Endometrial microvascular endothelial cells (primary cell): ENCODE data around the gene ATG14. TPM values are rescaled to one million over a fixed set of nuclear protein-coding genes. Genes with fewer than 3 reads are reported as not detected.
"Not testable (repeated sequence)": the region's sequence is repeated elsewhere in the genome, so short reads cannot be mapped to it uniquely, and the experiment has no call there.

Experiments used
- in situ Hi-C: cut with HindIII; loops from 2 replicates; pipeline ENCODE4 v1.10.0; 2017; ENCODE audit warnings: low sequenced_read_pairs, low pct_unique_long_range_greater_than_20kb; ENCODE audit errors: inconsistent ontology term
- total RNA-seq: library from RNA; depleted of rRNA; stranded (reverse); fragments of >200 nt; gene quantifications from one replicate; pipeline ENCODE4 v1.2.3, GENCODE V29; 2015; ENCODE audit errors: inconsistent ontology term

ATG14 gene, protein sequence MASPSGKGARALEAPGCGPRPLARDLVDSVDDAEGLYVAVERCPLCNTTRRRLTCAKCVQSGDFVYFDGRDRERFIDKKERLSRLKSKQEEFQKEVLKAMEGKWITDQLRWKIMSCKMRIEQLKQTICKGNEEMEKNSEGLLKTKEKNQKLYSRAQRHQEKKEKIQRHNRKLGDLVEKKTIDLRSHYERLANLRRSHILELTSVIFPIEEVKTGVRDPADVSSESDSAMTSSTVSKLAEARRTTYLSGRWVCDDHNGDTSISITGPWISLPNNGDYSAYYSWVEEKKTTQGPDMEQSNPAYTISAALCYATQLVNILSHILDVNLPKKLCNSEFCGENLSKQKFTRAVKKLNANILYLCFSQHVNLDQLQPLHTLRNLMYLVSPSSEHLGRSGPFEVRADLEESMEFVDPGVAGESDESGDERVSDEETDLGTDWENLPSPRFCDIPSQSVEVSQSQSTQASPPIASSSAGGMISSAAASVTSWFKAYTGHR
- total RNA-seq, result 7.4 TPM

GRCh38 chr14:55411426-55412389, at the start of gene ATG14:
TSS of gene ATG14 (minus strand) at chr14:55411830. CDS start at chr14:55411822, 8 bp downstream.
- in situ Hi-C loops, result no loop called here

GRCh38 chr14:55458800-55459515, 47.3 kb upstream of the ATG14 start:
- in situ Hi-C loops, result no loop called here

GRCh38 chr14:55457496-55457895, 45.9 kb upstream of the ATG14 start:
- in situ Hi-C loops, result no loop called here

- in situ Hi-C loops, result not testable (repeated sequence)
Measured at GRCh38 chr14:55456411-55456810, 44.8 kb upstream of the ATG14 start.

- in situ Hi-C loops, result no loop called here
Measured at GRCh38 chr14:55454264-55455002, 42.8 kb upstream of the ATG14 start.

DNA sequence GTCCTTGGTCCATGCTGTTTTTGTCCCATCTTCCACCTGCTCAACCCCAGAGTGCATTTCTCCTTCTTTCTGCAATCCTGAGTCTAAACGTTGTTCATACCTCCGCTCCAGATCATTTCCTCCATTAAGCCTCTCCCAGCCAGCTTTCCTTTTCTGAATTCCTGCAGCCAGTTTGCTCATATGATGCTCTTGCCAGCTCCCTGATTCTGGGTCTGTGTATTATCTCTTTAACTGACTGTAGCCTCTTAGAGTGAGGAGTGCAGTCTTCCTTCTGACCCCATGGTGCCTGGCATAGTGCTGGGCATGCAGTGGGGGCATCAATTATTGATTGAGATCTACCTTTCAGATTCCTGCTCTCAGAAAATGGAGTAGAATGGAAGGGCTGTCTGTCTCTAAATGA, 40.3 kb upstream of the ATG14 start:
- in situ Hi-C loops, result no loop called here

- in situ Hi-C loops, result no loop called here
Measured at GRCh38 chr14:55451398-55451797, 39.8 kb upstream of the ATG14 start.

GRCh38 chr14:55450987-55451386, 39.4 kb upstream of the ATG14 start:
- in situ Hi-C loops, result no loop called here

- in situ Hi-C loops, result no loop called here
Measured at GRCh38 chr14:55450539-55450938, 38.9 kb upstream of the ATG14 start.

- in situ Hi-C loops, result no loop called here
Measured at GRCh38 chr14:55450124-55450523, 38.5 kb upstream of the ATG14 start.

DNA sequence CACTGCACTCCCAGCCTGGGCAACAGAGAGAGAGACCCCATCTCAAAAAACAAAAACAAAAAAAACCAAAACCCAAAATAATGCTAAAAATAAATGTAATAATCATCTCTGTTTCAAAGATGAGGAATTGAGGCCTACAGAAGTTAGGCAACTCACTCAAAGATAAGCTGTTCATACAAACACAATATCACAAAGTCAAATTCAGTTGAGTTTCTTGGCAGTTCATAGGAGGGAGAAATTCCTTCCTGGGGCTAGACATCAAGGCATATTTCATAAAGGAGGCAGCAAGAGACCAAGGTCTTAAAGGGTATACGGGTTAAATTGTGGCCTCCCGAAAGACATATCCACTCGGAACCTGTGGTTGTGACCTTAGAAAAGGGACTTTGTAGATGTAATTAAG, 37.5 kb upstream of the ATG14 start:
- in situ Hi-C loops, result no loop called here

DNA sequence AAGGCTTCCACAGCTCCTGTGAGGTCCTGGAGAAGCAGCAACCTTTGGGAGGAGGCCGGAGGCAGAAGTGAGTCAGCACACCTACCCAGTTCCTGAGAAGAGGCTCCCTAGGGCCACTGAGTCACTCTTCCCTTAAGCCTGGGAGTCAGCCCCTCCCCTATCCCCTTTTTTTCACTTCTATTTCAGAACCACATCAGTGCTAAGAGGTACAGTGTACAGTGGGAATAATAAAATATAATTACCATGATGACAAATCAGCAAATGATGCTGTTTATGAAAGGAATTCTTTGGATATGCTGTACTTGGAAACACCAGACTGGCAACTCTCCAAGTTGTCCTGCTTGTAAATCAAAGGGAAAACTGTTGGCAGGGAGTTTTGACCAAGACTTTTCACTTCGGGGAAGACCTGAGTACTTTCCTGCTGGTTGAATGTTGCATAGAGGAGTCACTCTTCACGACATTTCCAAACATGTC, 36.5 kb upstream of the ATG14 start:
- in situ Hi-C loops, result no loop called here

DNA sequence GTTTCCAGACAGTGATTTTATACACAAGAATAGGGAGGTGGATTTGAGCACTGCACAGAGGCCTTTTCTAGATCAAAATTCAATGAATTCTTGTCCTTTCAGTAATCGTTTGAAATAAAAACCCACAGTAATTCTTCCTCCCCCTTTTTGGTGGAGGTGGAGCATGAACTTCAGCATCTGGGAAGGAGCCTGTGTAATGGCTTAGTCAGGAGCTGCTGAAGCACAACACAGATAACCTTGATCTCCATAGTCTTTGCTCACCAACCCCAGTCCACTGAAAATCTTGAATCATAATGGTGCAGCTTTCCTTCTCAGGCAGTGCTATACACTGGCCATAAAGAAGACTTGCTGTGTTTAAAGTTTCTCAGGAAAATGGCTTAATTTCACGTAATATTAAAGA, 35.2 kb upstream of the ATG14 start:
- in situ Hi-C loops, result no loop called here

- in situ Hi-C loops, result no loop called here
Measured at GRCh38 chr14:55446127-55446736, 34.6 kb upstream of the ATG14 start.

DNA sequence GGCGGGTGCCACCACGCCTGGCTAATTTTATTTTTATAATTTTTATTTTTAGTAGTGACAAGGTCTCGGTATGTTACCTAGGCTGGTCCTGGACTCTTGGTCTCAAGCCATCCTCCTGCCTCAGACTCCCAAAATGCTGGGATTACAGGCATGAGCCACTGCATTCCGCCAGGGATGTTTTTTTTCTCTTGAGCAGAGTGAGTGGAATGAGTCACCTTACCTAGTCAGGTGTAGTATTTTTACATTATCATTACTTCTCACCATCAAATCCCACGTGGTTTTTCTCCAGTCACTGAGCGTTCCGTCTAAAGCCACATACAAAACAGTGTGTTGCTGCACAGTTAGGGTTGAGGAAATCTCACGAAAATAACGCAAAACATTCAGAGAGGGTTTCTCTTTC, 29.7 kb upstream of the ATG14 start:
- in situ Hi-C loops, result no loop called here

DNA sequence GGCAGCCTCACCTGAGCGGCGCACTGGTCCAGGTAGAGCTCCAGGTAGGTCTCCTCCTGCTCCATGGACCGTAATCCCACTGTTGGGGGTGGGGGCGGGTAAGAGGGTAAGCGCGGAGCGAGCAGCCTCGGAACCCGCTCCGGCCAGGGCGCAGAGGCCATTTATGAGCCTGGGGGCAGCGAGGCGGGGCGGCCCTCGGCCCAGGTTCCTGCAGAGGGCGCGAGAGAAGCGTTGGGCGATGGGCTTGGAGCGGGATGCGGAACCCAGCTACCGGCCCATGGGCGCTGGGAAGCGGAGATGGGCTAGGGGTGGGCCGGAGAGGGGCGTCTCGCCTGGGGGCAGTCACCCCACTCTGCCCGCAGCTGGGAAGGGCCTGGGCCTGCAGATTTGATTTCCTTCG, 28.8 kb upstream of the ATG14 start, which contains the start of gene TBPL2:
TBPL2 (minus strand) TSS at position 232 of the 400 bp plus-strand sequence; CDS start at position 65, 167 bp downstream.
- in situ Hi-C loops, result no loop called here

DNA sequence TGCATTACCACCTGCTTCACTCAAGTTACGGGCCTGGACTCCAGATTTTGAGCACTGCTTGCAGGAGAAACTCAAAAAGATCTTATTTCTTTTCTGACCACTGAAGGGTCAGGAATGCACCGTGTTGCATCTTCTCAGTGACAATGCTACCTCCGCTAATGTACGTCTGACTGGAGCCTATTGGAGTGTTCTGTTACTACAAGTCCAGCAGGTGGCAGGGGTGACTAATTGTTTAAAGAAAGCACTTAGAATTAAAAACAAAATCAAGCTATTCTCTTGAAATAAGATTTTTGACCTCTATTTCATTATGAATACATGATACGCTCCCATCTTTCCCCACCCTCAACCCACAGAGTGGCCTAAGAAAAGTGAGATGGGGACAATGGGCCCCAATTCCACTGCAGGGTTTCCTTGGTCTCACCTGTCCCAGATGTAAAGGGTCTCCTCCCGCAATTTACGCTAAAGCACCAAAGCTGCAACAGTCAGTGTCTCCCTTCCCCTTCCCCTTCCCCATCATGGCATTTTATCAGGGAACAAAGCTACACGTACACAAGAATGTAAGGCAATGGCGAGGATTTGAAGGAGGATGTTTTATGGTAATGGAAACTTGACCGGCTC, 26.5 kb upstream of the ATG14 start:
- in situ Hi-C loops, result no loop called here
